ENCODE measurements around the gene POSTN. TPM values are rescaled to one million over a fixed set of nuclear protein-coding genes. Genes with fewer than 3 reads are reported as not detected.
"Not testable (repeated sequence)": the region's sequence is repeated elsewhere in the genome, so short reads cannot be mapped to it uniquely, and the experiment has no call there.

POSTN gene
- total RNA-seq, 1 donor from 2014 or later: 295 TPM

- Mint-ChIP-seq H3K27ac (no peak overlapping the region), H3K4me1 (ENCODE audit: unreplicated experiment) (peaks cover 19% of the 10 kb centered on the region), H3K4me3 (peak overlapping the region; percentile 81), H3K27me3 (no peaks in the 10 kb centered on the region), H3K9me3 (no peaks in the 10 kb centered on the region), H3K36me3 (peaks cover 4% of the 10 kb centered on the region)
- no peak for TF ChIP-seq CTCF (conservative IDR thresholded peaks at IDR 0.05)
- no peak for DNase-seq (ENCODE audit: extremely low spot score, unreplicated experiment)
Observed at GRCh38 chr13:37596805-37597204, 1.8 kb downstream of the POSTN start.

- Mint-ChIP-seq H3K36me3 (peaks cover 4% of the 10 kb centered on the region), H3K27ac (no peak overlapping the region), H3K4me1 (ENCODE audit: unreplicated experiment) (peaks cover 8% of the 10 kb centered on the region), H3K27me3 (no peaks in the 10 kb centered on the region), H3K9me3 (no peaks in the 10 kb centered on the region), H3K4me3 (peak overlapping the region; percentile 49)
- no peak for DNase-seq (ENCODE audit: extremely low spot score, unreplicated experiment)
- TF ChIP-seq CTCF (conservative IDR thresholded peaks at IDR 0.05): no peak
Observed at GRCh38 chr13:37595162-37595561, 3.4 kb downstream of the POSTN start.

GRCh38 chr13:37594550-37594949, 4.0 kb downstream of the POSTN start:
- no peak overlapping the region for H3K27ac Mint-ChIP-seq

GRCh38 chr13:37589381-37589780, 9.2 kb downstream of the POSTN start:
- H3K27ac Mint-ChIP-seq; H3K27me3 Mint-ChIP-seq; DNase-seq (ENCODE audit: extremely low spot score, unreplicated experiment); H3K9me3 Mint-ChIP-seq; H3K4me1 Mint-ChIP-seq (ENCODE audit: unreplicated experiment); H3K36me3 Mint-ChIP-seq; H3K4me3 Mint-ChIP-seq: not testable (repeated sequence)

More at GRCh38 chr13:37594550-37594949, 4.0 kb downstream of the POSTN start:
- DNase-seq (ENCODE audit: extremely low spot score, unreplicated experiment): no peak
- H3K4me1 Mint-ChIP-seq (ENCODE audit: unreplicated experiment): peaks cover 8% of the 10 kb centered on the region
- no peak for TF ChIP-seq CTCF (conservative IDR thresholded peaks at IDR 0.05)
- peak overlapping the region; percentile 26 for H3K4me3 Mint-ChIP-seq
- H3K27me3 Mint-ChIP-seq: no peaks in the 10 kb centered on the region
- no peaks in the 10 kb centered on the region for H3K9me3 Mint-ChIP-seq
- peaks cover 4% of the 10 kb centered on the region for H3K36me3 Mint-ChIP-seq

GRCh38 chr13:37587236-37587635, 11.3 kb downstream of the POSTN start:
- H3K4me1 Mint-ChIP-seq (ENCODE audit: unreplicated experiment): no peaks in the 10 kb centered on the region
- no peak overlapping the region for H3K27ac Mint-ChIP-seq
- peaks cover 8% of the 10 kb centered on the region for H3K36me3 Mint-ChIP-seq
- no peaks in the 10 kb centered on the region for H3K27me3 Mint-ChIP-seq
- no peak overlapping the region for H3K4me3 Mint-ChIP-seq
- no peak for TF ChIP-seq CTCF (conservative IDR thresholded peaks at IDR 0.05)
- DNase-seq (ENCODE audit: extremely low spot score, unreplicated experiment): no peak
- no peaks in the 10 kb centered on the region for H3K9me3 Mint-ChIP-seq

GRCh38 chr13:37586164-37586563, 12.4 kb downstream of the POSTN start:
- no peak overlapping the region for H3K27ac Mint-ChIP-seq
- TF ChIP-seq CTCF (conservative IDR thresholded peaks at IDR 0.05): no peak
- H3K27me3 Mint-ChIP-seq: no peaks in the 10 kb centered on the region
- no peak overlapping the region for H3K4me3 Mint-ChIP-seq
- DNase-seq (ENCODE audit: extremely low spot score, unreplicated experiment): no peak
- H3K36me3 Mint-ChIP-seq: peaks cover 8% of the 10 kb centered on the region
- H3K9me3 Mint-ChIP-seq: no peaks in the 10 kb centered on the region
- H3K4me1 Mint-ChIP-seq (ENCODE audit: unreplicated experiment): no peaks in the 10 kb centered on the region
